Measurements from ENCODE around the gene FKBP14.

GRCh38 chr7:30057741-30058140 is 31.2 kb upstream of the FKBP14 start:
- no peak for TF ChIP-seq CTCF (IDR thresholded peaks at IDR 0.05 in 8 of 11, conservative IDR thresholded peaks at IDR 0.05 in 3 of 11)
- no peak for TF ChIP-seq POLR2AphosphoS5 (IDR thresholded peaks at IDR 0.05)
